ENCODE data around the gene PKIG.

Gene PKIG

DNA sequence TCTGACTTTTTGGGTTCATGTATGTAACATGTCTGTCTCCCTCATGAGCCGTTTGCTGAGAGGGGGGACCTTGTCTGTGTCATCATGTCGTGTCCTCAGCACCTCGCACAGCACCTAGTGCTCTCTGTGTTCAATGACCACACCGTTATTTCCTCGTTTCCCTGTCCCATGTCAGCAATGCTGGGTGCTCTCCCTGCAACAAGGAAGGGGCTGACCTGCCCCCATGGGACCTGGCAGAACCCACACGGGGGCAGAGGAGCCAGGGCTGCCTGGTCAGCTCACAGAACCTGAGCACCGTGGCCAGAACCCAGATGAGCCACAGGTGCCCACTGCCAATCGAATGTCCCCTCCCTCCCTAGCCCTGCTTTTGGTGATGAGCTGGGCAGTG, 61.8 kb downstream of the PKIG start:
- intact Hi-C loops (cut with DNase I; ENCODE audit: low total_unique reads) = no loop called here
- Histone ChIP-seq H3K36me3 (no peaks in the 10 kb centered on the region), H3K9me3 (no peaks in the 10 kb centered on the region), H3K4me3 (no peak overlapping the region), H3K27me3 (no peaks in the 10 kb centered on the region), H3K4me1 (peaks cover 0 to 19% (median 12%) of the 10 kb centered on the region in 4 donors), H3K27ac (no peak overlapping the region)
- DNase-seq = no peak
- TF ChIP-seq, protein P1, sequence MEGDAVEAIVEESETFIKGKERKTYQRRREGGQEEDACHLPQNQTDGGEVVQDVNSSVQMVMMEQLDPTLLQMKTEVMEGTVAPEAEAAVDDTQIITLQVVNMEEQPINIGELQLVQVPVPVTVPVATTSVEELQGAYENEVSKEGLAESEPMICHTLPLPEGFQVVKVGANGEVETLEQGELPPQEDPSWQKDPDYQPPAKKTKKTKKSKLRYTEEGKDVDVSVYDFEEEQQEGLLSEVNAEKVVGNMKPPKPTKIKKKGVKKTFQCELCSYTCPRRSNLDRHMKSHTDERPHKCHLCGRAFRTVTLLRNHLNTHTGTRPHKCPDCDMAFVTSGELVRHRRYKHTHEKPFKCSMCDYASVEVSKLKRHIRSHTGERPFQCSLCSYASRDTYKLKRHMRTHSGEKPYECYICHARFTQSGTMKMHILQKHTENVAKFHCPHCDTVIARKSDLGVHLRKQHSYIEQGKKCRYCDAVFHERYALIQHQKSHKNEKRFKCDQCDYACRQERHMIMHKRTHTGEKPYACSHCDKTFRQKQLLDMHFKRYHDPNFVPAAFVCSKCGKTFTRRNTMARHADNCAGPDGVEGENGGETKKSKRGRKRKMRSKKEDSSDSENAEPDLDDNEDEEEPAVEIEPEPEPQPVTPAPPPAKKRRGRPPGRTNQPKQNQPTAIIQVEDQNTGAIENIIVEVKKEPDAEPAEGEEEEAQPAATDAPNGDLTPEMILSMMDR (IDR thresholded peaks at IDR 0.05) = no peak

DNA sequence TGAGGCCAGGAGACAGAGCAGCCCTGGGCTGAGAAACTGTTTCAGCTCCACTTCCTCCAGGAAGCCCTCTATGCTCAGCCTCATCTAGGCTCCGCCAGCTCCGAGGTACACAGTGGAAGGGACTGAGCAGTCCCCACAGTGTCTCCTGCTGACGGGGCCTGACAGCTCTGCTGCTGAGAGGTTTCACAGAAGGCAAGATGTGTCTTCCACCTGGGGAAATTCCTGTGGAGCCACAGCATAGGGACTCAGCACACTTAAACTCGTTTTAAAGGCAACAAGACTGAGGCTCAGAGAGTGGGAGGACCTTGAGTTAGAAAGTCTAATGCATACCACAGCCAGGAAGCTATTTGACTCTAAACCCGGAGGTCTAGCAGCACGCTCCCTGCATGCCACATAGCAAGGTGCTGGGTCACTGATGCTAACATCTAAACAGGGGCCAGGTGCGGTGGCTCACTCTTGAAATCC, 62.3 kb downstream of the PKIG start:
- Histone ChIP-seq H3K4me3 (no peak overlapping the region), H3K27me3 (no peaks in the 10 kb centered on the region), H3K36me3 (no peaks in the 10 kb centered on the region), H3K9me3 (no peaks in the 10 kb centered on the region), H3K4me1 (peaks cover 0 to 19% (median 12%) of the 10 kb centered on the region in 4 donors), H3K27ac (no peak overlapping the region)
- TF ChIP-seq, protein P1 (IDR thresholded peaks at IDR 0.05) = no peak
- no peak for DNase-seq
- intact Hi-C loops (cut with DNase I; ENCODE audit: low total_unique reads) = no loop called here

DNA sequence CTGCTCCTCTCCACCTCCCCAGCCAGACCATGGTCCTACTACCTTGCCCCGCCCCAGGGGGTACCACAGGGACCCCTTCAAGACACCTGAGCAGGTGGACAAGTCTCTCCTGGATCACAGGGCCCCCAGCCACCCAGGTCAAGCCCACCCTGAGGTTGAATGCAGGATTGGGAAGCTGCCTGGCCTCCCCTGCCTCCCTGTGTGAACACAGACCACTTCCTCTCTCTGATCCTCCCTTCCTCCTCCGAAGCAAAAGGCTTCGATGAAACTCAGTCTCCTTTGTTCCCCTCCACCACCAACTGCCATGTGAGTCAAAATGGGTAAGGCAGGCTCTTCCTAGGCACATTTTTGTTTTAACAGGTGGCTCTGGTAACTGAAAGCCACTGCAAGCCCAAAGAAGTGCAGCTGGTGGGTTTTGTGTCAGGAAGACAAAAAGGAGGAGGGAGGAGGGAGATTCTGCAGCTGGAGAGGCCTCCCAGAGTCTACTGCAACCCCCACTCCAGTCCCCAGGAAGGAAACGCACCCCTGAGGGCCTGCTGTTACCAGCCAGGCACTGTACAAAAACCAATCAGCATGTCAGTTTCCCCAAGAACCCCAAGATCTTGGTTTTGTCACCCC, 63.8 kb downstream of the PKIG start:
- TF ChIP-seq, protein P1 (IDR thresholded peaks at IDR 0.05) = no peak
- Histone ChIP-seq H3K9me3 (no peaks in the 10 kb centered on the region), H3K27me3 (no peaks in the 10 kb centered on the region), H3K4me3 (no peak overlapping the region), H3K36me3 (no peaks in the 10 kb centered on the region), H3K4me1 (peaks cover 0 to 25% (median 18%) of the 10 kb centered on the region in 4 donors), H3K27ac (no peak overlapping the region)
- DNase-seq = no peak
- intact Hi-C loops (cut with DNase I; ENCODE audit: low total_unique reads) = no loop called here

DNA sequence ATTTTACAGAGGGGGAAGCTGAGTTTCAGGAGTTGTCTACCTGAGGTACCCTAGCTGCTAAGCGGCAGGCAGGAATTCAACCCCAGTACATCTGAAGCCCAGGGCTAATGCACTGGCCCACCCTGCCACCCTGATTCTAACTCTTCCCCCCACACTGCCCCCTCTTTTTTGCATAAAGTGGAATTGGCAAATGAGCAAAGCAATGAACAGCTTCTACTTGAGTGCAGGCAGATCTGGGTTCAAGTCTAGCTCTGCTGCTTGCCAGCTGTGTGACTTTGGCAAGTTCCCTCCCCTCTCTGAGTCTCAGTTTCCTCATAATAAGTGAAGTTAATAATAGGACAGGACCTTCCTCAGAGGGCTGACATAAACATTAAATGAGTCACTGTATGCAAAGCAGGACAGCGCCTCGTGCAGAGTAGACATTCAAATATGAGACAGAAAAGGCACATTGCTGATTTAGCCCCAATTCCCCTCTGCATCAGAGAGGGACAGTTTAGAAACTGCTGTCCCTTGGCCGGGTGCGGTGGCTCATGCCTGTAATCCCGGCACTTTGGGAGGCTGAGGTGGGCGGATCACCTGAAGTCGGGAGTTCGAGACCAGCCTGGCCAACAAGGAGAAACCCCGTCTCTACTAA, 64.4 kb downstream of the PKIG start:
- DNase-seq = no peak
- H3K36me3 ChIP-seq = no peaks in the 10 kb centered on the region
- H3K27me3 ChIP-seq = no peaks in the 10 kb centered on the region
- intact Hi-C loops (cut with DNase I; ENCODE audit: low total_unique reads) = no loop called here
- H3K27ac ChIP-seq = no peak overlapping the region
- H3K4me1 ChIP-seq = peaks cover 0 to 29% (median 22%) of the 10 kb centered on the region in 4 donors
- no peaks in the 10 kb centered on the region for H3K9me3 ChIP-seq
- no peak overlapping the region for H3K4me3 ChIP-seq
- TF ChIP-seq, protein P1 (IDR thresholded peaks at IDR 0.05) = no peak

DNA sequence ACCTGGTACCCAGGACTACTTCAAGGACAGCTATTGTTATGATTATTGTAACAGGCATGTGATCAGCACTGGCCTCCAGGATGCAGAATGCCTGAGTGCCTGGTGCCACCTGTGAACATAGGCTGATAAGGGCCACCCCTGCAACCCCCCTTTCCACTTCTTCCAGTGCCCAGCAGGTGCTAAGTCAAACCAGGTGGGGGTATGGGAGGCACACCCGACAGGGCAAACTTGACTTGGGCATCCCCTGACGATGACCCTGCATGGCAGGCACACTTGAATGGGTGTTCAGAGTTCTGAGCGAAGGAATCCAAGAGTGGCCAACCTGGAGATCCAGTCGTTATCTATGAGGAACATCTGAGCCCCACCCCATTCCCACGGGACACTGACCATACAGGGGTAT, 65.7 kb downstream of the PKIG start:
- TF ChIP-seq, protein P1 (IDR thresholded peaks at IDR 0.05) = no peak
- Histone ChIP-seq H3K36me3 (no peaks in the 10 kb centered on the region), H3K9me3 (no peaks in the 10 kb centered on the region), H3K4me1 (peaks cover 0 to 20% (median 15%) of the 10 kb centered on the region in 4 donors), H3K27me3 (no peaks in the 10 kb centered on the region), H3K4me3 (no peak overlapping the region), H3K27ac (no peak overlapping the region)
- intact Hi-C loops (cut with DNase I; ENCODE audit: low total_unique reads) = no loop called here
- DNase-seq = no peak

Data from tibial artery (tissue), 4 donors.